BLaER1 (cell line): ENCODE measurements around the gene SAMD4B.

ENCODE experiments used
- H3K27ac ChIP-seq: shearing (Covaris generic); formaldehyde crosslinking; 2 replicates; pipeline ENCODE4 v1.8.1; 2022
- H3K27me3 ChIP-seq: shearing (Covaris generic); formaldehyde crosslinking; 2 replicates; pipeline ENCODE4 v1.8.1; 2022
- H3K36me3 ChIP-seq: shearing (Covaris generic); formaldehyde crosslinking; 2 replicates; pipeline ENCODE4 v1.8.1; 2022
- H3K4me1 ChIP-seq: shearing (Covaris generic); formaldehyde crosslinking; 2 replicates; pipeline ENCODE4 v1.8.1; 2022
- H3K4me2 ChIP-seq: shearing (Covaris generic); formaldehyde crosslinking; 2 replicates; pipeline ENCODE4 v1.8.1; 2022
- H3K4me3 ChIP-seq: shearing (Covaris generic); formaldehyde crosslinking; 2 replicates; pipeline ENCODE4 v1.8.1; 2022
- H3K9ac ChIP-seq: shearing (Covaris generic); formaldehyde crosslinking; 2 replicates; pipeline ENCODE4 v1.8.1; 2022
- H3K9me3 ChIP-seq: shearing (Covaris generic); formaldehyde crosslinking; 2 replicates; pipeline ENCODE4 v1.8.1; 2022
- H4K20me1 ChIP-seq: shearing (Covaris generic); formaldehyde crosslinking; 2 replicates; pipeline ENCODE4 v1.8.1; 2022
- Cebpa-rat ChIP-seq: shearing (Covaris generic); IDR thresholded peaks from 2 replicates; pipeline ENCODE4 v1.8.1; 2022

The SAMD4B gene

DNA sequence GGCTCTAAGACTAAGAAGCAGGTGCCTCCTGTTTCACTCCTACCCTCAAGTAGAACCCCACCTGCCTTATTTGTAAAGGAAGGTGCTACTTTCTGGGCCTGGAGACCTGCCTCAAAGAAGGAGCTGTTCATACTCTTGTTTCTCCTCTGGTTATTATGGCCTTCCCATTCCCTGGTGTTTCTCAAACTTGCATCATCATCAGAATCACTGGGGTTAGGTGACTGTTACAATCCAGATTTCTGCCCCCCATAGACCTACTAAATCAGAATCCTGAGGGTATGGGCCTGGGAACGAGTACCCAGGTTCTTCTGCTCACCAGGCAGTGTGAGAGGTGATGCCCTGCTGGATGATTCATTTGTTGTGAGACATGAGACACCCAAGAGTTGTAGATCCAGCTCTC, 18.4 kb downstream of the SAMD4B start:
- Histone ChIP-seq H3K4me1 (peaks cover 37% of the 10 kb centered on the region), H3K9me3 (no peaks in the 10 kb centered on the region), H4K20me1 (peaks cover 62% of the 10 kb centered on the region), H3K4me3 (no peak overlapping the region), H3K4me2 (no peak overlapping the region), H3K27ac (no peak overlapping the region), H3K36me3 (peaks cover 90% of the 10 kb centered on the region), H3K27me3 (no peaks in the 10 kb centered on the region), H3K9ac (0 out of 2 replicates have a peak overlapping the region, but pooled peaks have one; percentile 4)
- no peak for TF ChIP-seq Cebpa-rat

- Histone ChIP-seq H3K36me3 (peaks cover 89% of the 10 kb centered on the region), H3K27me3 (no peaks in the 10 kb centered on the region), H3K27ac (peak overlapping the region; percentile 58; the same call in 1 of the 2 replicates), H3K4me3 (no peak overlapping the region), H3K4me1 (peaks cover 50% of the 10 kb centered on the region), H4K20me1 (peaks cover 39% of the 10 kb centered on the region), H3K4me2 (peak overlapping the region; percentile 74), H3K9ac (peak overlapping the region; percentile 65; the same call in 1 of the 2 replicates), H3K9me3 (no peaks in the 10 kb centered on the region)
- TF ChIP-seq Cebpa-rat: no peak
Observed at GRCh38 chr19:39362682-39363657, 20.7 kb downstream of the SAMD4B start.

GRCh38 chr19:39363901-39364457, 21.8 kb downstream of the SAMD4B start:
- Histone ChIP-seq H3K4me3 (no peak overlapping the region), H3K27ac (peak overlapping the region; percentile 58), H3K36me3 (peaks cover 89% of the 10 kb centered on the region), H4K20me1 (peaks cover 38% of the 10 kb centered on the region), H3K4me1 (peaks cover 50% of the 10 kb centered on the region), H3K4me2 (peak overlapping the region; percentile 74), H3K9me3 (no peaks in the 10 kb centered on the region), H3K9ac (peak overlapping the region; percentile 65), H3K27me3 (no peaks in the 10 kb centered on the region)
- no peak for TF ChIP-seq Cebpa-rat

GRCh38 chr19:39365531-39365930, 23.3 kb downstream of the SAMD4B start:
- Histone ChIP-seq H3K36me3 (peaks cover 89% of the 10 kb centered on the region), H3K9me3 (no peaks in the 10 kb centered on the region), H3K4me1 (peaks cover 50% of the 10 kb centered on the region), H4K20me1 (peaks cover 40% of the 10 kb centered on the region), H3K9ac (no peak overlapping the region), H3K27ac (no peak overlapping the region), H3K4me2 (no peak overlapping the region), H3K27me3 (no peaks in the 10 kb centered on the region), H3K4me3 (no peak overlapping the region)
- TF ChIP-seq Cebpa-rat: no peak

GRCh38 chr19:39369200-39369599, 27.0 kb downstream of the SAMD4B start:
- Histone ChIP-seq H4K20me1 (peaks cover 31% of the 10 kb centered on the region), H3K9ac (no peak overlapping the region), H3K9me3 (no peaks in the 10 kb centered on the region), H3K4me3 (no peak overlapping the region), H3K4me1 (peaks cover 23% of the 10 kb centered on the region), H3K27ac (no peak overlapping the region), H3K4me2 (no peak overlapping the region), H3K27me3 (no peaks in the 10 kb centered on the region), H3K36me3 (peaks cover 99% of the 10 kb centered on the region)
- no peak for TF ChIP-seq Cebpa-rat

GRCh38 chr19:39370735-39371134, 28.5 kb downstream of the SAMD4B start:
- Histone ChIP-seq H4K20me1 (peaks cover 37% of the 10 kb centered on the region), H3K4me3 (no peak overlapping the region), H3K36me3 (peaks cover 99% of the 10 kb centered on the region), H3K27ac (no peak overlapping the region), H3K27me3 (no peaks in the 10 kb centered on the region), H3K9ac (no peak overlapping the region), H3K4me2 (no peak overlapping the region), H3K9me3 (no peaks in the 10 kb centered on the region), H3K4me1 (peaks cover 13% of the 10 kb centered on the region; the same call in 1 of the 2 replicates)
- TF ChIP-seq Cebpa-rat: no peak

DNA sequence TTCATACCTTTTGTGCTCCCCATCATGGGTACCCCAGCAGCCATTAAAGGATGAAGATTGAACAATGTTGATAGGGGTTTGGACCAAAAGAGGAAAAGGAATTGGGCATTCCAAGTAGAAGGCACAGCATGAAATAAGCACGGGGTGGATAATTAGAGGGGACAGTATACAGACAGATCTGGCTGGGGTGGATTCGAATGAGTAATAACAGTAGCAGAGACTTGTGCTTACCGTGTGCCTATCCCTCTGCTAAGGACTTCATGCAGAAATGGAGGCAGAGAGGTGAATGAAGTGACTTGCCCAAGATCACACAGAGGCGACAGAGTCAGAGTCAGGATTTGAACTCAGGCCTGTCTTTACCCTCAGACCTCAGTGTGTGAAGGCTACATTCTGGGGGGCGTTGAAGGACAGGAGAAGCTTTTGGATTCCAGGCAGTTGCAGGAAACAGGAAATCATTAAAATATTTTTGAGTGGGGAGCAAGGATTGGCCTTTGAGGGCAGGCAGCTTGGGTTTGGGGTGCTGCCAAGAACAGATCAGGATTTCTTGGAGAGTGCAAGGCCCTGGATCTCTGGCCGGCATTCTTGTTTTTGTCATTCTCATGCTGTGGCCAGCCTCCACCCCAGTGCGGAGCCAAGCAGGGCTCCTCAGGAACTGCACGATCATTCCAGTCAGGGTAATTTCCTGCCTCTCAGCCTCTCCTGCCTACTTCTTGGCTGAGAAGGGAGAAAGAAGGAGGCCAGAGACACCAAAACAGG, 30.0 kb downstream of the SAMD4B start:
- H3K27ac ChIP-seq: peak overlapping the region; percentile 13; the same call in 1 of the 2 replicates
- H3K9me3 ChIP-seq: no peaks in the 10 kb centered on the region
- H3K36me3 ChIP-seq: peaks cover 99% of the 10 kb centered on the region
- no peak overlapping the region for H3K4me3 ChIP-seq
- H3K4me1 ChIP-seq: peaks cover 5% of the 10 kb centered on the region; the same call in 1 of the 2 replicates
- H3K9ac ChIP-seq: no peak overlapping the region
- TF ChIP-seq Cebpa-rat: no peak
- H3K27me3 ChIP-seq: no peaks in the 10 kb centered on the region
- H3K4me2 ChIP-seq: no peak overlapping the region
- peaks cover 45% of the 10 kb centered on the region for H4K20me1 ChIP-seq

DNA sequence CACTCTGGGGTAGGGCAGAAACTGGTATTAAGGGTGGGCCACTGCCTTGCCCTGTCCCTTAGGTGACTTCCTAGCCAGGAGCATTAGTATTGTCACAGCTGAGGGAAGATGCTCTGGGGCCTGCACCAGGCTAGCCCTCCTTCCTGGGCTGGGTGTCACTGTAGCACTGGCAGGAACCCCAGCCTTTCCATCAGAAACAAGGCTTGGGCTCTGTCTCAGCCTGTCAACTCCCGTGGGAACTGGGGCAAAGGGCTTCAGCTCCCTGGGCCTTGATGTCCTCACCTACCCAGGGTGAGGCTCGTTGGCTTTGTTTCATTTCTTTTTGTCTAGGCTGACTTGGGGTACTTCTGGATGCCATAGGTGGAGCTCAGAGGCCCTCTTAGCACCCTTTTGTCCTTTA, 30.7 kb downstream of the SAMD4B start:
- Histone ChIP-seq H3K36me3 (peaks cover 100% of the 10 kb centered on the region), H3K27me3 (no peaks in the 10 kb centered on the region), H3K9me3 (no peaks in the 10 kb centered on the region), H3K4me1 (no peaks in the 10 kb centered on the region), H4K20me1 (peaks cover 52% of the 10 kb centered on the region), H3K27ac (0 out of 2 replicates have a peak overlapping the region, but pooled peaks have one; percentile 13), H3K4me3 (no peak overlapping the region), H3K9ac (no peak overlapping the region), H3K4me2 (no peak overlapping the region)
- no peak for TF ChIP-seq Cebpa-rat

- H3K36me3 ChIP-seq: peaks cover 100% of the 10 kb centered on the region
- H3K4me3 ChIP-seq: no peak overlapping the region
- no peak overlapping the region for H3K27ac ChIP-seq
- no peaks in the 10 kb centered on the region for H3K9me3 ChIP-seq
- no peak overlapping the region for H3K4me2 ChIP-seq
- no peaks in the 10 kb centered on the region; the same call in 1 of the 2 replicates for H3K4me1 ChIP-seq
- TF ChIP-seq Cebpa-rat: no peak
- H3K27me3 ChIP-seq: no peaks in the 10 kb centered on the region
- peaks cover 48% of the 10 kb centered on the region for H4K20me1 ChIP-seq
- H3K9ac ChIP-seq: no peak overlapping the region
Observed at GRCh38 chr19:39375929-39376328, 33.7 kb downstream of the SAMD4B start.
